Muscle of leg (tissue), 11 donors: ENCODE results near the gene SLX9. TPM values are rescaled to one million over a fixed set of nuclear protein-coding genes. Genes with fewer than 3 reads are reported as not detected.

ENCODE experiments used
- DNase-seq: peaks from one replicate; pipeline ENCODE4 v3.0.0; 2013
- H3K27ac ChIP-seq: one replicate; pipeline ENCODE4 v1.5.1; 2013; ENCODE audit warnings: mild to moderate bottlenecking, low read length, control low read depth
- H3K27me3 ChIP-seq: one replicate; pipeline ENCODE4 v1.6.1; 2013; ENCODE audit warnings: low read length; ENCODE audit not compliant: control insufficient read depth, insufficient read depth
- H3K36me3 ChIP-seq: one replicate; pipeline ENCODE4 v1.6.1; 2013; ENCODE audit warnings: low read length; ENCODE audit not compliant: control insufficient read depth, insufficient read depth
- H3K4me1 ChIP-seq: one replicate; pipeline ENCODE4 v1.6.1; 2013; ENCODE audit warnings: low read length; ENCODE audit not compliant: control insufficient read depth, insufficient read depth
- H3K4me3 ChIP-seq: one replicate; pipeline ENCODE4 v1.5.1; 2013; ENCODE audit warnings: low read length, control low read depth
- H3K9me3 ChIP-seq: replicated peaks from 2 replicates; pipeline ENCODE4 v1.6.1; 2013; ENCODE audit warnings: low read depth, low read length; ENCODE audit not compliant: control insufficient read depth
- WGBS: methylation state at CpG from one replicate; pipeline ENCODE4 v1.1.5; 2013; ENCODE audit warnings: missing lambda C conversion rate; ENCODE audit not compliant: insufficient coverage; 5-methylcytosine and 5-hydroxymethylcytosine counted together
- polyA plus RNA-seq, 8 donors: library from polyadenylated mRNA; unstranded; fragments of 120-200 nt; gene quantifications; one replicate each; pipeline versions ENCODE4 v1.2.1 to v1.2.3, GENCODE V29; 2013; ENCODE audit warnings: inconsistent platforms in 1 of 8, low replicate concordance in 1 of 8; ENCODE audit not compliant: insufficient read length in 8 of 8, insufficient read depth in 1 of 8
- total RNA-seq: library from RNA; stranded (reverse); fragments of 120-200 nt; gene quantifications from one replicate; pipeline ENCODE4 v1.2.4, GENCODE V29; 2013

The SLX9 gene
- total and polyA plus RNA-seq, 9 donors: 16.0 to 27.5 (median 21.2) TPM

- Histone ChIP-seq H3K4me3 (no peak overlapping the region), H3K27me3 (peaks cover 3% of the 10 kb centered on the region), H3K36me3 (no peaks in the 10 kb centered on the region), H3K4me1 (peaks cover 90% of the 10 kb centered on the region), H3K27ac (no peak overlapping the region), H3K9me3 (no peaks in the 10 kb centered on the region)
- no peak for DNase-seq
- 49% methylated on average over 14 of the region's 23 CpGs for WGBS
Measured at GRCh38 chr21:44987301-44987885, 47.6 kb downstream of the SLX9 start.

GRCh38 chr21:44987886-44988606, 48.2 kb downstream of the SLX9 start:
- WGBS: 56% methylated on average over 31 of the region's 37 CpGs
- Histone ChIP-seq H3K27me3 (peaks cover 3% of the 10 kb centered on the region), H3K4me3 (no peak overlapping the region), H3K36me3 (no peaks in the 10 kb centered on the region), H3K9me3 (no peaks in the 10 kb centered on the region), H3K27ac (no peak overlapping the region), H3K4me1 (peaks cover 90% of the 10 kb centered on the region)
- DNase-seq: no peak

- H3K9me3 ChIP-seq: no peaks in the 10 kb centered on the region
- peaks cover 91% of the 10 kb centered on the region for H3K4me1 ChIP-seq
- H3K36me3 ChIP-seq: no peaks in the 10 kb centered on the region
- 69% methylated on average over 18 of the region's 20 CpGs for WGBS
- H3K4me3 ChIP-seq: no peak overlapping the region
- H3K27me3 ChIP-seq: peaks cover 3% of the 10 kb centered on the region
- no peak for DNase-seq
- no peak overlapping the region for H3K27ac ChIP-seq
Measured at GRCh38 chr21:44988607-44989536, 49.0 kb downstream of the SLX9 start.

- 33% methylated on average over 2 of the region's 8 CpGs for WGBS
Measured at GRCh38 chr21:44989537-44989886, 49.7 kb downstream of the SLX9 start.

GRCh38 chr21:44989943-44990780, 50.3 kb downstream of the SLX9 start:
- no peak for DNase-seq
- WGBS: 77% methylated on average over 51 of the region's 53 CpGs
- no peaks in the 10 kb centered on the region for H3K36me3 ChIP-seq
- no peak overlapping the region for H3K27ac ChIP-seq
- H3K9me3 ChIP-seq: no peaks in the 10 kb centered on the region
- H3K4me3 ChIP-seq: no peak overlapping the region
- H3K27me3 ChIP-seq: peaks cover 3% of the 10 kb centered on the region
- peaks cover 95% of the 10 kb centered on the region for H3K4me1 ChIP-seq

More at GRCh38 chr21:44989537-44989886, 49.7 kb downstream of the SLX9 start:
- no peak for DNase-seq
- no peak overlapping the region for H3K4me3 ChIP-seq
- H3K27ac ChIP-seq: peak overlapping the region; percentile 29
- no peaks in the 10 kb centered on the region for H3K9me3 ChIP-seq
- H3K27me3 ChIP-seq: peaks cover 3% of the 10 kb centered on the region
- no peaks in the 10 kb centered on the region for H3K36me3 ChIP-seq
- peaks cover 95% of the 10 kb centered on the region for H3K4me1 ChIP-seq

GRCh38 chr21:44990921-44991320, 51.1 kb downstream of the SLX9 start:
- H3K4me3 ChIP-seq: no peak overlapping the region
- H3K36me3 ChIP-seq: no peaks in the 10 kb centered on the region
- DNase-seq: no peak
- no peaks in the 10 kb centered on the region for H3K9me3 ChIP-seq
- WGBS: 82% methylated on average over 13 of the region's 13 CpGs
- no peak overlapping the region for H3K27ac ChIP-seq
- peaks cover 3% of the 10 kb centered on the region for H3K27me3 ChIP-seq
- H3K4me1 ChIP-seq: peaks cover 95% of the 10 kb centered on the region

- peak overlapping the region; percentile 65 for H3K27ac ChIP-seq
- H3K27me3 ChIP-seq: peaks cover 3% of the 10 kb centered on the region
- no peak overlapping the region for H3K4me3 ChIP-seq
- H3K4me1 ChIP-seq: peaks cover 95% of the 10 kb centered on the region
- no peaks in the 10 kb centered on the region for H3K36me3 ChIP-seq
- H3K9me3 ChIP-seq: no peaks in the 10 kb centered on the region
- peak; percentile 61 for DNase-seq
- WGBS: 49% methylated on average over 23 of the region's 38 CpGs
Measured at GRCh38 chr21:44991538-44992483, 52.0 kb downstream of the SLX9 start.

- H3K4me1 ChIP-seq: peaks cover 95% of the 10 kb centered on the region
- H3K27ac ChIP-seq: no peak overlapping the region
- H3K27me3 ChIP-seq: peaks cover 3% of the 10 kb centered on the region
- DNase-seq: no peak
- 81% methylated on average over 13 of the region's 13 CpGs for WGBS
- no peak overlapping the region for H3K4me3 ChIP-seq
- no peaks in the 10 kb centered on the region for H3K9me3 ChIP-seq
- no peaks in the 10 kb centered on the region for H3K36me3 ChIP-seq
Measured at GRCh38 chr21:44992608-44993031, 52.8 kb downstream of the SLX9 start.
